ENCODE results near the gene TNFRSF14.
"Not testable (repeated sequence)": the region's sequence is repeated elsewhere in the genome, so short reads cannot be mapped to it uniquely, and the experiment has no call there.

The TNFRSF14 gene

GRCh38 chr1:2577565-2578075, 21.4 kb downstream of the TNFRSF14 start:
- not testable (repeated sequence) for H3K27me3 ChIP-seq (ENCODE audit: control insufficient read depth in 1 of 2, insufficient read depth in 2 of 2, low read length in 2 of 2); H3K36me3 ChIP-seq (ENCODE audit: control insufficient read depth in 1 of 2, insufficient read depth in 2 of 2, low read length in 2 of 2); H3K9me3 ChIP-seq (ENCODE audit: control insufficient read depth in 1 of 2, low read length in 2 of 2)
- peak overlapping the region; percentile 87 for H3K27ac ChIP-seq (ENCODE audit: low read depth, low read length)
- H3K9ac ChIP-seq (ENCODE audit: low read depth in 1 of 2, low read length in 2 of 2): peak overlapping the region; percentile 57 to 60
- peaks cover 31 to 35% of the 10 kb centered on the region in 2 donors for H3K4me1 ChIP-seq (ENCODE audit: control insufficient read depth in 1 of 2, insufficient read depth in 2 of 2, low read length in 2 of 2)
- peak overlapping the region; percentile 36 to 52 for H3K4me3 ChIP-seq (ENCODE audit: low read depth in 1 of 2, low read length in 2 of 2)

GRCh38 chr1:2578758-2579118, 22.6 kb downstream of the TNFRSF14 start:
- no peak overlapping the region for H3K4me3 ChIP-seq (ENCODE audit: low read depth in 1 of 2, low read length in 2 of 2)
- H3K9ac ChIP-seq (ENCODE audit: low read depth in 1 of 2, low read length in 2 of 2): peak overlapping the region; percentile 57 to 60
- no peaks in the 10 kb centered on the region for H3K27me3 ChIP-seq (ENCODE audit: control insufficient read depth in 1 of 2, insufficient read depth in 2 of 2, low read length in 2 of 2)
- H3K4me1 ChIP-seq (ENCODE audit: control insufficient read depth in 1 of 2, insufficient read depth in 2 of 2, low read length in 2 of 2): peaks cover 36 to 41% of the 10 kb centered on the region in 2 donors
- no peaks in the 10 kb centered on the region for H3K36me3 ChIP-seq (ENCODE audit: control insufficient read depth in 1 of 2, insufficient read depth in 2 of 2, low read length in 2 of 2)
- H3K9me3 ChIP-seq (ENCODE audit: control insufficient read depth in 1 of 2, low read length in 2 of 2): peaks cover 0 to 2% of the 10 kb centered on the region in 2 donors
- peak overlapping the region; percentile 87 for H3K27ac ChIP-seq (ENCODE audit: low read depth, low read length)

GRCh38 chr1:2580691-2581090, 24.5 kb downstream of the TNFRSF14 start:
- Histone ChIP-seq H3K36me3 (ENCODE audit: control insufficient read depth in 1 of 2, insufficient read depth in 2 of 2, low read length in 2 of 2) (no peaks in the 10 kb centered on the region), H3K9me3 (ENCODE audit: control insufficient read depth in 1 of 2, low read length in 2 of 2) (no peaks in the 10 kb centered on the region), H3K27me3 (ENCODE audit: control insufficient read depth in 1 of 2, insufficient read depth in 2 of 2, low read length in 2 of 2) (no peaks in the 10 kb centered on the region), H3K4me3 (ENCODE audit: low read depth in 1 of 2, low read length in 2 of 2) (no peak overlapping the region), H3K27ac (ENCODE audit: low read depth, low read length) (no peak overlapping the region), H3K4me1 (ENCODE audit: control insufficient read depth in 1 of 2, insufficient read depth in 2 of 2, low read length in 2 of 2) (peaks cover 47 to 50% of the 10 kb centered on the region in 2 donors), H3K9ac (ENCODE audit: low read depth in 1 of 2, low read length in 2 of 2) (no peak overlapping the region)

- Histone ChIP-seq H3K4me1 (ENCODE audit: control insufficient read depth in 1 of 2, insufficient read depth in 2 of 2, low read length in 2 of 2) (peaks cover 43% of the 10 kb centered on the region in 2 donors), H3K27ac (ENCODE audit: low read depth, low read length) (no peak overlapping the region), H3K4me3 (ENCODE audit: low read depth in 1 of 2, low read length in 2 of 2) (no peak overlapping the region), H3K36me3 (ENCODE audit: control insufficient read depth in 1 of 2, insufficient read depth in 2 of 2, low read length in 2 of 2) (no peaks in the 10 kb centered on the region), H3K27me3 (ENCODE audit: control insufficient read depth in 1 of 2, insufficient read depth in 2 of 2, low read length in 2 of 2) (no peaks in the 10 kb centered on the region), H3K9me3 (ENCODE audit: control insufficient read depth in 1 of 2, low read length in 2 of 2) (no peaks in the 10 kb centered on the region), H3K9ac (ENCODE audit: low read depth in 1 of 2, low read length in 2 of 2) (no peak overlapping the region)
Measured at GRCh38 chr1:2582391-2582790, 26.2 kb downstream of the TNFRSF14 start.

GRCh38 chr1:2583331-2583791, 27.2 kb downstream of the TNFRSF14 start:
- Histone ChIP-seq H3K4me1 (ENCODE audit: control insufficient read depth in 1 of 2, insufficient read depth in 2 of 2, low read length in 2 of 2) (peaks cover 36 to 40% of the 10 kb centered on the region in 2 donors), H3K36me3 (ENCODE audit: control insufficient read depth in 1 of 2, insufficient read depth in 2 of 2, low read length in 2 of 2) (no peaks in the 10 kb centered on the region), H3K4me3 (ENCODE audit: low read depth in 1 of 2, low read length in 2 of 2) (no peak overlapping the region), H3K9me3 (ENCODE audit: control insufficient read depth in 1 of 2, low read length in 2 of 2) (no peaks in the 10 kb centered on the region), H3K27me3 (ENCODE audit: control insufficient read depth in 1 of 2, insufficient read depth in 2 of 2, low read length in 2 of 2) (no peaks in the 10 kb centered on the region), H3K27ac (ENCODE audit: low read depth, low read length) (no peak overlapping the region), H3K9ac (ENCODE audit: low read depth in 1 of 2, low read length in 2 of 2) (no peak overlapping the region)

- H3K36me3 ChIP-seq (ENCODE audit: control insufficient read depth in 1 of 2, insufficient read depth in 2 of 2, low read length in 2 of 2): peaks cover 0 to 3% of the 10 kb centered on the region in 2 donors
Measured at GRCh38 chr1:2583871-2584351, 27.7 kb downstream of the TNFRSF14 start.

GRCh38 chr1:2584686-2585317, 28.6 kb downstream of the TNFRSF14 start:
- H3K4me3 ChIP-seq (ENCODE audit: low read depth in 1 of 2, low read length in 2 of 2): peak overlapping the region; percentile 87 to 88
- H3K27me3 ChIP-seq (ENCODE audit: control insufficient read depth in 1 of 2, insufficient read depth in 2 of 2, low read length in 2 of 2): no peaks in the 10 kb centered on the region
- no peaks in the 10 kb centered on the region for H3K9me3 ChIP-seq (ENCODE audit: control insufficient read depth in 1 of 2, low read length in 2 of 2)
- H3K36me3 ChIP-seq (ENCODE audit: control insufficient read depth in 1 of 2, insufficient read depth in 2 of 2, low read length in 2 of 2): peaks cover 0 to 11% of the 10 kb centered on the region in 2 donors
- H3K4me1 ChIP-seq (ENCODE audit: control insufficient read depth in 1 of 2, insufficient read depth in 2 of 2, low read length in 2 of 2): peaks cover 30 to 42% of the 10 kb centered on the region in 2 donors
- H3K27ac ChIP-seq (ENCODE audit: low read depth, low read length): peak overlapping the region; percentile 98
- H3K9ac ChIP-seq (ENCODE audit: low read depth in 1 of 2, low read length in 2 of 2): peak overlapping the region; percentile 96 to 98

More at GRCh38 chr1:2583871-2584351, 27.7 kb downstream of the TNFRSF14 start:
- Histone ChIP-seq H3K27ac (ENCODE audit: low read depth, low read length) (no peak overlapping the region), H3K9me3 (ENCODE audit: control insufficient read depth in 1 of 2, low read length in 2 of 2) (no peaks in the 10 kb centered on the region), H3K27me3 (ENCODE audit: control insufficient read depth in 1 of 2, insufficient read depth in 2 of 2, low read length in 2 of 2) (no peaks in the 10 kb centered on the region), H3K4me1 (ENCODE audit: control insufficient read depth in 1 of 2, insufficient read depth in 2 of 2, low read length in 2 of 2) (peaks cover 31 to 40% of the 10 kb centered on the region in 2 donors), H3K4me3 (ENCODE audit: low read depth in 1 of 2, low read length in 2 of 2) (peak overlapping the region in 1 of 2 donors; percentile 4), H3K9ac (ENCODE audit: low read depth in 1 of 2, low read length in 2 of 2) (no peak overlapping the region)

GRCh38 chr1:2585318-2586092, 29.3 kb downstream of the TNFRSF14 start:
- peaks cover 0 to 16% of the 10 kb centered on the region in 2 donors for H3K36me3 ChIP-seq (ENCODE audit: control insufficient read depth in 1 of 2, insufficient read depth in 2 of 2, low read length in 2 of 2)

GRCh38 chr1:2586154-2587070, 30.2 kb downstream of the TNFRSF14 start, which contains the start of gene PRXL2B:
TSS of gene PRXL2B (plus strand) at chr1:2586777. CDS start at chr1:2586886, 109 bp downstream.
- Histone ChIP-seq H3K27me3 (ENCODE audit: control insufficient read depth in 1 of 2, insufficient read depth in 2 of 2, low read length in 2 of 2) (no peaks in the 10 kb centered on the region), H3K9me3 (ENCODE audit: control insufficient read depth in 1 of 2, low read length in 2 of 2) (no peaks in the 10 kb centered on the region), H3K27ac (ENCODE audit: low read depth, low read length) (peak within 1 kb of the TSS; percentile 98), H3K4me1 (ENCODE audit: control insufficient read depth in 1 of 2, insufficient read depth in 2 of 2, low read length in 2 of 2) (peaks cover 27 to 42% of the 10 kb centered on the region in 2 donors), H3K36me3 (ENCODE audit: control insufficient read depth in 1 of 2, insufficient read depth in 2 of 2, low read length in 2 of 2) (peaks cover 0 to 19% of the 10 kb centered on the region in 2 donors), H3K9ac (ENCODE audit: low read depth in 1 of 2, low read length in 2 of 2) (peak within 1 kb of the TSS; percentile 96 to 98), H3K4me3 (ENCODE audit: low read depth in 1 of 2, low read length in 2 of 2) (peak within 1 kb of the TSS; percentile 87 to 92)

More at GRCh38 chr1:2585318-2586092, 29.3 kb downstream of the TNFRSF14 start:
- Histone ChIP-seq H3K9ac (ENCODE audit: low read depth in 1 of 2, low read length in 2 of 2) (peak overlapping the region; percentile 96 to 98), H3K4me1 (ENCODE audit: control insufficient read depth in 1 of 2, insufficient read depth in 2 of 2, low read length in 2 of 2) (peaks cover 30 to 42% of the 10 kb centered on the region in 2 donors), H3K9me3 (ENCODE audit: control insufficient read depth in 1 of 2, low read length in 2 of 2) (no peaks in the 10 kb centered on the region), H3K4me3 (ENCODE audit: low read depth in 1 of 2, low read length in 2 of 2) (peak overlapping the region; percentile 87 to 88), H3K27ac (ENCODE audit: low read depth, low read length) (peak overlapping the region; percentile 98), H3K27me3 (ENCODE audit: control insufficient read depth in 1 of 2, insufficient read depth in 2 of 2, low read length in 2 of 2) (no peaks in the 10 kb centered on the region)

All from duodenal mucosa (tissue), 2 donors.